ENCODE data around the gene RSL1D1.

- no peak for TF ChIP-seq POLR2A (IDR thresholded peaks at IDR 0.05)
- TF ChIP-seq, protein P1, sequence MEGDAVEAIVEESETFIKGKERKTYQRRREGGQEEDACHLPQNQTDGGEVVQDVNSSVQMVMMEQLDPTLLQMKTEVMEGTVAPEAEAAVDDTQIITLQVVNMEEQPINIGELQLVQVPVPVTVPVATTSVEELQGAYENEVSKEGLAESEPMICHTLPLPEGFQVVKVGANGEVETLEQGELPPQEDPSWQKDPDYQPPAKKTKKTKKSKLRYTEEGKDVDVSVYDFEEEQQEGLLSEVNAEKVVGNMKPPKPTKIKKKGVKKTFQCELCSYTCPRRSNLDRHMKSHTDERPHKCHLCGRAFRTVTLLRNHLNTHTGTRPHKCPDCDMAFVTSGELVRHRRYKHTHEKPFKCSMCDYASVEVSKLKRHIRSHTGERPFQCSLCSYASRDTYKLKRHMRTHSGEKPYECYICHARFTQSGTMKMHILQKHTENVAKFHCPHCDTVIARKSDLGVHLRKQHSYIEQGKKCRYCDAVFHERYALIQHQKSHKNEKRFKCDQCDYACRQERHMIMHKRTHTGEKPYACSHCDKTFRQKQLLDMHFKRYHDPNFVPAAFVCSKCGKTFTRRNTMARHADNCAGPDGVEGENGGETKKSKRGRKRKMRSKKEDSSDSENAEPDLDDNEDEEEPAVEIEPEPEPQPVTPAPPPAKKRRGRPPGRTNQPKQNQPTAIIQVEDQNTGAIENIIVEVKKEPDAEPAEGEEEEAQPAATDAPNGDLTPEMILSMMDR (IDR thresholded peaks at IDR 0.05), result no peak
- TF ChIP-seq POLR2AphosphoS5 (IDR thresholded peaks at IDR 0.05), result no peak
These were observed 19.1 kb upstream of the RSL1D1 start for GRCh38 chr16:11870399-11870798.
